Progenitor cell of endocrine pancreas (in vitro differentiated cells): ENCODE results near the gene EYS. TPM values are rescaled to one million over a fixed set of nuclear protein-coding genes. Genes with fewer than 3 reads are reported as not detected.

Experiments used
- DNase-seq: peaks from one replicate; pipeline ENCODE4 v3.0.0; 2021; ENCODE audit warnings: low spot score; ENCODE audit not compliant: unreplicated experiment
- H3K27ac Mint-ChIP-seq: 2 replicates; pipeline ENCODE4 v1.8.0; 2021; ENCODE audit warnings: mild to moderate bottlenecking, moderate library complexity, mixed read lengths
- H3K27me3 Mint-ChIP-seq: 2 replicates; pipeline ENCODE4 v1.8.0; 2021; ENCODE audit warnings: mixed read lengths
- H3K36me3 Mint-ChIP-seq: 2 replicates; pipeline ENCODE4 v1.8.0; 2022; ENCODE audit warnings: mixed read lengths; ENCODE audit not compliant: insufficient read depth
- H3K4me1 Mint-ChIP-seq: 2 replicates; pipeline ENCODE4 v1.8.0; 2021; ENCODE audit warnings: low read depth, mixed read lengths
- H3K4me3 Mint-ChIP-seq: 2 replicates; pipeline ENCODE4 v1.8.0; 2021; ENCODE audit warnings: low read depth, mild to moderate bottlenecking, moderate library complexity, mixed read lengths
- H3K9me3 Mint-ChIP-seq: 2 replicates; pipeline ENCODE4 v1.8.0; 2021; ENCODE audit warnings: low read depth, mixed read lengths
- total RNA-seq: library from RNA; stranded (reverse); gene quantifications from 2 replicates; pipeline ENCODE4 v1.2.1, GENCODE V29; 2021
- TF ChIP-seq, protein P1 (sequence below): fragments of 200-600 bp; sonication (generic); IDR thresholded peaks from one replicate; pipeline ENCODE4 v1.5.0; 2021; ENCODE audit warnings: antibody characterized with exemption, mild to moderate bottlenecking; ENCODE audit not compliant: unreplicated experiment

Gene EYS
- total RNA-seq, 1 donor from 2014 or later: 0.46 TPM

GRCh38 chr6:64146876-64147275, 1560.2 kb downstream of the EYS start:
- H3K27me3 Mint-ChIP-seq: no peaks in the 10 kb centered on the region
- TF ChIP-seq, protein P1, sequence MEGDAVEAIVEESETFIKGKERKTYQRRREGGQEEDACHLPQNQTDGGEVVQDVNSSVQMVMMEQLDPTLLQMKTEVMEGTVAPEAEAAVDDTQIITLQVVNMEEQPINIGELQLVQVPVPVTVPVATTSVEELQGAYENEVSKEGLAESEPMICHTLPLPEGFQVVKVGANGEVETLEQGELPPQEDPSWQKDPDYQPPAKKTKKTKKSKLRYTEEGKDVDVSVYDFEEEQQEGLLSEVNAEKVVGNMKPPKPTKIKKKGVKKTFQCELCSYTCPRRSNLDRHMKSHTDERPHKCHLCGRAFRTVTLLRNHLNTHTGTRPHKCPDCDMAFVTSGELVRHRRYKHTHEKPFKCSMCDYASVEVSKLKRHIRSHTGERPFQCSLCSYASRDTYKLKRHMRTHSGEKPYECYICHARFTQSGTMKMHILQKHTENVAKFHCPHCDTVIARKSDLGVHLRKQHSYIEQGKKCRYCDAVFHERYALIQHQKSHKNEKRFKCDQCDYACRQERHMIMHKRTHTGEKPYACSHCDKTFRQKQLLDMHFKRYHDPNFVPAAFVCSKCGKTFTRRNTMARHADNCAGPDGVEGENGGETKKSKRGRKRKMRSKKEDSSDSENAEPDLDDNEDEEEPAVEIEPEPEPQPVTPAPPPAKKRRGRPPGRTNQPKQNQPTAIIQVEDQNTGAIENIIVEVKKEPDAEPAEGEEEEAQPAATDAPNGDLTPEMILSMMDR: no peak
- H3K4me3 Mint-ChIP-seq: no peak overlapping the region
- no peak for DNase-seq
- no peak overlapping the region for H3K27ac Mint-ChIP-seq
- H3K4me1 Mint-ChIP-seq: no peaks in the 10 kb centered on the region
- H3K36me3 Mint-ChIP-seq: no peaks in the 10 kb centered on the region
- no peaks in the 10 kb centered on the region for H3K9me3 Mint-ChIP-seq

DNA sequence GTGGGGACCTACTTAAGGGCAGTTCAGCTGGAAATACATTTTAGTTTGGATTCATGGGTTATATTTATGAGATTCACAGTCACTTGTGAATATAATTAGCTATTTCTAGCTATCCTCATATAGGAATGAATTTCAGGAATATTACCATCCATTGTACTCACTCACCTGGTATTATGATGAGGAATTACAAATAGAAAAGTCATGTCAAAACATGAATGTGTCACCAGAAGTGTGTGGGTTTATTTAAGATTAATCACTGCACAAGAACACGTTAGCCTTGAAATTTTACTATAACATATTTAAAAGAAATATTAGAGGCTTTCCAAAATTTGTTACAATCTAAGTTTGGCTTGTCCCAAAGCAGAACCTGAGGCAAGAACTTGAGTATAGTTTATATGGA, 1560.9 kb downstream of the EYS start:
- H3K27me3 Mint-ChIP-seq: no peaks in the 10 kb centered on the region
- TF ChIP-seq, protein P1: no peak
- no peaks in the 10 kb centered on the region for H3K9me3 Mint-ChIP-seq
- H3K4me3 Mint-ChIP-seq: no peak overlapping the region
- H3K27ac Mint-ChIP-seq: no peak overlapping the region
- H3K36me3 Mint-ChIP-seq: no peaks in the 10 kb centered on the region
- no peak for DNase-seq
- H3K4me1 Mint-ChIP-seq: no peaks in the 10 kb centered on the region

GRCh38 chr6:64145658-64146057, 1561.4 kb downstream of the EYS start:
- Mint-ChIP-seq H3K9me3 (no peaks in the 10 kb centered on the region), H3K27ac (no peak overlapping the region), H3K4me3 (no peak overlapping the region), H3K27me3 (no peaks in the 10 kb centered on the region), H3K36me3 (no peaks in the 10 kb centered on the region), H3K4me1 (no peaks in the 10 kb centered on the region)
- TF ChIP-seq, protein P1: no peak
- no peak for DNase-seq

GRCh38 chr6:64143101-64143500, 1563.9 kb downstream of the EYS start:
- Mint-ChIP-seq H3K36me3 (no peaks in the 10 kb centered on the region), H3K4me3 (no peak overlapping the region), H3K27me3 (peaks cover under 1% of the 10 kb centered on the region), H3K9me3 (no peaks in the 10 kb centered on the region), H3K27ac (no peak overlapping the region), H3K4me1 (no peaks in the 10 kb centered on the region)
- TF ChIP-seq, protein P1: no peak
- no peak for DNase-seq

DNA sequence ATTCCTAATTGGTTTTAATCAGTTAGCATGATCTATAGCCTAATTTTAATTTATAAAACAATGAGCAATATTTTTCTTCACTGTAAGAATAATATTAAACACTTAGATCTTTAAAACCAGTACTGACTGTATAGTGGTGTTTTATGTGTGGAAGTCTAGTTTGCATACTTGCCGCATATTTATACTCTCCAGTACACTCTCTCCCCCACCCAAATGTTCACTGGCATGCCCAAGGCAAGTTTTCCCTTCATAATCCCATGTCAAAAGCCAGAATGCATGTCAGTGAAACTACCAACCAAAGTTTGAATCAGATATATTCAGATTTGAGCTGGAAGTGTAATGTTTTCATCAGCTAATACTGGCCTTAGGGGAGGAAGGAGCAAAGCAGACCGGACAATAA, 1565.3 kb downstream of the EYS start:
- Mint-ChIP-seq H3K27me3 (peaks cover 2% of the 10 kb centered on the region), H3K9me3 (no peaks in the 10 kb centered on the region), H3K36me3 (no peaks in the 10 kb centered on the region), H3K27ac (no peak overlapping the region), H3K4me3 (no peak overlapping the region), H3K4me1 (no peaks in the 10 kb centered on the region)
- DNase-seq: no peak
- TF ChIP-seq, protein P1: no peak
